ENCODE measurements around the gene KNTC1. TPM values are rescaled to one million over a fixed set of nuclear protein-coding genes. Genes with fewer than 3 reads are reported as not detected.

KNTC1 gene
- total and polyA plus RNA-seq, 2 of the 8 experiments (the other 6 are each of a cell fraction or from before 2014, with no cell fraction given), result 52.7 to 80.2 TPM

DNA sequence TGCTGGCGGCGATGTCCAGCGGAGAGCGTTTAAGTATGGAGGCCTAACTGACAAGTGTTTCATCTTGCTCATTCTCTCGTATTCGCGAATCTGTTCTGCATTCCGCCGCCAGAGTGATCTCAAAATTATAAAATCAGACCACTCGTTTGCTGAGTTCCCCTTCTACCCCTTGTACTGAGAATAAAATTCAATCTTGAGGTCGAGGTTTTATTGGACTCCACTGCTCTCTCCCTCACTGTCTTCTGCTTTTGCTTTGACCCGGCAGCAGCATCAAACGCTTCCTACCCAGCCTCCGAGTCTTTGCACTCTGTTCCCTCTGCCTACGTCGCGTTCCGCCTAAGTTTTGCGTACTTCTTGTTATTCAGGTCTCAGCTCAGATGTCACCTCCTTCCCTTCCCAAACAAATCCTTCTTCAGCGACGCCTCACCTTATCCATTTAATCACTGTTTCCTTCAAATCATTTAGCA lies 462 bp downstream of the KNTC1 start:
- Histone ChIP-seq H2BK5ac (ENCODE audit: low read depth, low read length) (peak overlapping the region; percentile 99), H2BK20ac (ENCODE audit: low read length) (peak overlapping the region; percentile 41; the same call in 1 of the 2 replicates), H3K79me1 (ENCODE audit: low read depth, low read length) (peaks cover 3% of the 10 kb centered on the region; the same call in 1 of the 2 replicates), H2BK120ac (replicated peaks; ENCODE audit: low read depth, low read length) (no peak overlapping the region), H3K36me3 (ENCODE audit: control insufficient read depth in 2 of 4, insufficient read depth in 4 of 4, low read length in 3 of 4) (peaks cover 0 to 37% (median 12%) of the 10 kb centered on the region in 4 experiments; a peak in 4 of 8 replicates), H3K9me3 (ENCODE audit: insufficient read depth in 2 of 2, low read depth in 1 of 2, low read length in 1 of 2) (no peaks in the 10 kb centered on the region), H2AK5ac (ENCODE audit: low read depth, low read length) (peak overlapping the region; percentile 99), H4K20me1 (replicated peaks in 1 of 2; ENCODE audit: control insufficient read depth in 1 of 2, insufficient read depth in 2 of 2, low read length in 2 of 2) (peaks cover 2 to 14% of the 10 kb centered on the region in 2 experiments), H2AFZ (ENCODE audit: low read length) (peak overlapping the region; percentile 61; the same call in 1 of the 2 replicates), H2BK12ac (ENCODE audit: low read depth, low read length) (peak overlapping the region; percentile 98; the same call in 1 of the 2 replicates), H3K4me3 (ENCODE audit: extremely low read depth in 1 of 4, insufficient read depth in 2 of 4, low read depth in 3 of 4, low read length in 4 of 4) (peak overlapping the region; percentile 90 to 99 (median 98)), H3K14ac (ENCODE audit: insufficient read length) (no peak overlapping the region), H3K4me1 (replicated peaks in 1 of 4; ENCODE audit: control insufficient read depth in 3 of 4, insufficient read depth in 4 of 4, low read length in 3 of 4) (no peaks in the 10 kb centered on the region; a peak in 4 of 7 replicates), H3K23ac (ENCODE audit: insufficient read length) (no peak overlapping the region), H3K27me3 (replicated peaks in 1 of 4; ENCODE audit: control insufficient read depth in 3 of 4, extremely low read depth in 1 of 4, insufficient read depth in 3 of 4, low read length in 3 of 4) (no peaks in the 10 kb centered on the region), H4K8ac (ENCODE audit: extremely low read depth, insufficient read depth, low read length) (peak overlapping the region; percentile 92; the same call in 1 of the 2 replicates), H4K5ac (ENCODE audit: insufficient read length, low read depth, low read length) (peak overlapping the region; percentile 84), H3K9ac (replicated peaks in 1 of 4; ENCODE audit: extremely low read depth in 1 of 4, low read depth in 3 of 4, low read length in 3 of 4) (peak overlapping the region; percentile 73 to 100 (median 99)), H3K4me2 (ENCODE audit: insufficient read depth in 1 of 2, low read depth in 2 of 2, low read length in 2 of 2) (peak overlapping the region; percentile 82 to 93), H4K91ac (replicated peaks; ENCODE audit: insufficient read length, low read length) (peak overlapping the region; percentile 67), H3K4ac (replicated peaks; ENCODE audit: insufficient read length, low read depth, low read length) (peak overlapping the region; percentile 55), H3K23me2 (ENCODE audit: low read depth, low read length) (peaks cover 10% of the 10 kb centered on the region), H3K18ac (ENCODE audit: extremely low read depth, low read length) (peak overlapping the region; percentile 98; the same call in 1 of the 2 replicates), H3K27ac (ENCODE audit: low read depth, low read length) (peak overlapping the region; percentile 96), H2BK15ac (ENCODE audit: low read length) (no peak overlapping the region), H3K56ac (replicated peaks; ENCODE audit: insufficient read length, low read depth, low read length) (peak overlapping the region; percentile 73), H3K79me2 (ENCODE audit: control insufficient read depth in 1 of 2, insufficient read depth in 2 of 2, low read length in 2 of 2) (peaks cover 47 to 86% of the 10 kb centered on the region in 2 experiments)
- ChIA-PET POLR2A (ENCODE audit: partially characterized antibody) (interaction anchor here (0.9 to 49.0 kb wide), 26 partner anchors 1 to 226 kb away, joined by 3 to 1221 read pairs (median 4); partner anchors contain the start of genes DENR, KNTC1, RSRC2 and ZCCHC8), CTCF (ENCODE audit: partially characterized antibody) (no interaction called here)
- DNase-seq (ENCODE audit: low read depth in 1 of 2, low spot score in 2 of 2), result no peak
- peak; percentile 8 for TF ChIP-seq SAP30 (IDR thresholded peaks at IDR 0.05; ENCODE audit: insufficient read depth, insufficient replicate concordance, low read length)
- 0 out of 2 replicates have a peak, but pooled peaks have one; percentile 9 for TF ChIP-seq POLR2AphosphoS5 (IDR thresholded peaks at IDR 0.05; ENCODE audit: low read depth, low read length)
- 0 out of 2 replicates have a peak, but pooled peaks have one; percentile 3 for TF ChIP-seq KDM5A (IDR thresholded peaks at IDR 0.05; ENCODE audit: low read length)
- no peak; the same call in 1 of the 2 replicates for TF ChIP-seq TAF1 (IDR thresholded peaks at IDR 0.05; ENCODE audit: low read depth, low read length)
- 0 out of 4 replicates have a peak, but pooled peaks of 1 of the 2 experiments have one; percentile 18 for TF ChIP-seq HDAC2 (IDR thresholded peaks at IDR 0.05; ENCODE audit: borderline replicate concordance in 1 of 2, low read depth in 2 of 2, low read length in 2 of 2)
- peak in 1 of 2 experiments; percentile 40; a peak in 1 of 3 replicates for TF ChIP-seq POLR2A (IDR thresholded peaks at IDR 0.05; ENCODE audit: control extremely low read depth in 1 of 2, low read depth in 2 of 2, low read length in 2 of 2)
- no peak for TF ChIP-seq NANOG (IDR thresholded peaks at IDR 0.05; ENCODE audit: insufficient read depth, low read depth, low read length, poor library complexity, severe bottlenecking)
- no peak for FAIRE-seq
- WGBS, 2 experiments (ENCODE audit: extremely low coverage in 1 of 2, insufficient coverage in 1 of 2, insufficient read length in 1 of 2, insufficient replicate concordance in 2 of 2, low coverage in 1 of 2, low lambda C conversion rate in 2 of 2, missing lambda C conversion rate in 1 of 2), result 2% methylated on average over 21 of the region's 21 CpGs; no CpG with 5 or more reads in 1 of the 2 experiments
